C4-2B (cell line): ENCODE data around the gene STK11IP.

Experiments used
- CTCF ChIP-seq: fragments of 450-650 bp; conservative IDR thresholded peaks from 2 replicates; pipeline ENCODE4 v1.5.1; 2017; ENCODE audit warnings: mild to moderate bottlenecking
- ZFX ChIP-seq: fragments of 450-650 bp; IDR thresholded peaks from 2 replicates; pipeline ENCODE4 v1.6.1; 2017

- TF ChIP-seq CTCF, result no peak
- no peak for TF ChIP-seq ZFX
Observed at GRCh38 chr2:219634951-219635751, 37.5 kb downstream of the STK11IP start.
